HepG2 (cell line): ENCODE results near the gene TMEM256. TPM values are rescaled to one million over a fixed set of nuclear protein-coding genes. Genes with fewer than 3 reads are reported as not detected.
A peak's percentile ranks its signal among the peaks of the same experiment; 100 is the strongest.

Experiments
- CCDC6 ChIP-seq: sonication (generic); formaldehyde crosslinking; IDR thresholded peaks from 2 replicates; pipeline ENCODE4 v1.8.1; 2022; ENCODE audit warnings: mild to moderate bottlenecking, missing genetic modification reagents, moderate library complexity
- CHD4 ChIP-seq: fragments of 200-600 bp; sonication (generic); IDR thresholded peaks from 2 replicates; pipeline ENCODE4 v1.7.0; 2017; ENCODE audit warnings: mild to moderate bottlenecking, low read length, borderline replicate concordance
- HOXD1 ChIP-seq: sonication (generic); formaldehyde crosslinking; IDR thresholded peaks from 2 replicates; pipeline ENCODE4 v1.5.0; 2020; ENCODE audit warnings: missing genetic modification reagents
- PHF8 ChIP-seq: sonication (generic); formaldehyde crosslinking; IDR thresholded peaks from 2 replicates; pipeline ENCODE4 v1.5.0; 2020; ENCODE audit warnings: missing genetic modification reagents
- SKI ChIP-seq: fragments of 450-650 bp; IDR thresholded peaks from one replicate; pipeline ENCODE4 v1.6.1; 2018; ENCODE audit warnings: mild to moderate bottlenecking; ENCODE audit not compliant: partially characterized antibody
- ZBED4 ChIP-seq: sonication (generic); formaldehyde crosslinking; IDR thresholded peaks from 2 replicates; pipeline ENCODE4 v1.4.0; 2020; ENCODE audit warnings: missing genetic modification reagents, borderline replicate concordance
- ZBTB14 ChIP-seq: sonication (generic); formaldehyde crosslinking; IDR thresholded peaks from 2 replicates; pipeline ENCODE4 v1.4.0; 2020; ENCODE audit warnings: missing genetic modification reagents
- ZNF121 ChIP-seq: sonication (generic); formaldehyde crosslinking; IDR thresholded peaks from 2 replicates; pipeline ENCODE4 v1.5.0; 2020; ENCODE audit warnings: mild to moderate bottlenecking, missing genetic modification reagents
- ZNF124 ChIP-seq: sonication (generic); formaldehyde crosslinking; IDR thresholded peaks from 2 replicates; pipeline ENCODE4 v1.4.0; 2020; ENCODE audit warnings: missing genetic modification reagents
- ZNF207 ChIP-seq: fragments of 450-650 bp; IDR thresholded peaks from 2 replicates; pipeline ENCODE4 v1.6.1; 2016; ENCODE audit warnings: antibody characterized with exemption, borderline replicate concordance
- ZNF407 ChIP-seq: sonication (generic); formaldehyde crosslinking; IDR thresholded peaks from one replicate; pipeline ENCODE4 v1.5.1; 2020; ENCODE audit warnings: mild to moderate bottlenecking, missing genetic modification reagents; ENCODE audit errors: not compliant biosample characterization
- ZNF430 ChIP-seq: sonication (generic); formaldehyde crosslinking; IDR thresholded peaks from 2 replicates; pipeline ENCODE4 v1.9.0; 2021; ENCODE audit warnings: mild to moderate bottlenecking, missing genetic modification reagents
- ZNF614 ChIP-seq: IDR thresholded peaks from 2 replicates; pipeline ENCODE4 v1.6.1; 2018; ENCODE audit warnings: missing biosample characterization, missing genetic modification reagents, inconsistent platforms, borderline replicate concordance
- polyA plus RNA-seq, 8 experiments: library from polyadenylated mRNA; depleted of rRNA in 3 of 8; stranded (reverse) in 7 of 8; unstranded in 1 of 8; fragments of >200 nt; fragmentation: Illumina TruSeq in 4 of 8; extraction: Trizol in 4 of 8; gene quantifications; 2 replicates each; pipeline versions ENCODE4 v1.2.1 to v1.2.3, GENCODE V29; 2011 to 2016; ENCODE audit warnings: low read depth in 4 of 8, missing spikeins in 1 of 8, mixed read lengths in 1 of 8; ENCODE audit not compliant: insufficient read depth in 1 of 8
- total RNA-seq, 5 experiments: library from RNA; depleted of rRNA; stranded (reverse); fragments of >200 nt; fragmentation: Illumina TruSeq; extraction: Trizol; gene quantifications; 2 replicates each; pipeline ENCODE4 v1.2.3, GENCODE V29; 2016; ENCODE audit warnings: low read depth in 1 of 5
- TF ChIP-seq, protein P1 (sequence below): sonication (generic); formaldehyde crosslinking; IDR thresholded peaks from 2 replicates; pipeline ENCODE4 v1.5.1; 2020; ENCODE audit warnings: missing genetic modification reagents, mild to moderate bottlenecking, borderline replicate concordance

Gene TMEM256
- total and polyA plus RNA-seq, 2 of the 13 experiments (the other 11 are each of a cell fraction or from before 2014, with no cell fraction given): 231 to 252 TPM

DNA sequence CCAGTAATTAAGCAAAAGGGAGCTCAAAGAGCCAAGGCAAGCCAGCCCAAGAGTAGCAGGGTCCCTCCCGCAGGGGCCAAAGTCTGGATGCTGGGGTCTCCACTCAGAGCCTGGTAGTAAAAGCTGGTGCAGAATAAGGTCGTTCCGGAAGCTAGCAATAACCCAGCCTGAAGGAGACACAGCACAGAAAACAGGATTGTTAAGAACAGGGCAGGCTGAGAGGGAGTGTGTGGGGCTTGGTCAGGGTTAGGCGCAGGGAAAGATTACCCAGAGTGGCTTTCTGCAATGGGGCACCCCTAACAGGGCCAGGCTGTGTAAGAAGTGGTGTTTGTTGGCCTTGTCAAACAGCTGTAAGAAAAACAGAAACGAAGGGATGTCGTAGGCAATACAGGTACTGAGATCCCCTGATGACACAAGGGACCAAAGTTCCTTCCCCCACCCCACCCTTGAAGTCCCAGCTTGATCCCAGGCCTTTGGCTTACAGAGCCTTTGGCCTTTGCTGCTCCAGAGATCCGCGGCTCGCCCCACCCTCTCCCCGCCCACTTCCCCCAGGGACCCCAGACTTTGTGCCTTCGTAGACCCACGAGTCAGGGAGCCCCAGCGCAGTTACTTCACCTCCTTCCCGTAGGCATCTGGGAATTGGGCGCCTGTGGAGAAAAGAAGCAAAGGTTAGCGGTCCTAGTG, 712 bp downstream of the TMEM256 start (continued):
- no peak for TF ChIP-seq ZNF407 (CRISPR knock-in tag)
- peak; percentile 49; the same call in 1 of the 2 replicates for TF ChIP-seq CCDC6
- no peak for TF ChIP-seq ZBED4
- TF ChIP-seq, protein P1, sequence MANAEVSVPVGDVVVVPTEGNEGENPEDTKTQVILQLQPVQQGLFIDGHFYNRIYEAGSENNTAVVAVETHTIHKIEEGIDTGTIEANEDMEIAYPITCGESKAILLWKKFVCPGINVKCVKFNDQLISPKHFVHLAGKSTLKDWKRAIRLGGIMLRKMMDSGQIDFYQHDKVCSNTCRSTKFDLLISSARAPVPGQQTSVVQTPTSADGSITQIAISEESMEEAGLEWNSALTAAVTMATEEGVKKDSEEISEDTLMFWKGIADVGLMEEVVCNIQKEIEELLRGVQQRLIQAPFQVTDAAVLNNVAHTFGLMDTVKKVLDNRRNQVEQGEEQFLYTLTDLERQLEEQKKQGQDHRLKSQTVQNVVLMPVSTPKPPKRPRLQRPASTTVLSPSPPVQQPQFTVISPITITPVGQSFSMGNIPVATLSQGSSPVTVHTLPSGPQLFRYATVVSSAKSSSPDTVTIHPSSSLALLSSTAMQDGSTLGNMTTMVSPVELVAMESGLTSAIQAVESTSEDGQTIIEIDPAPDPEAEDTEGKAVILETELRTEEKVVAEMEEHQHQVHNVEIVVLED: no peak
- no peak for TF ChIP-seq ZBTB14 (CRISPR knock-in tag)
- TF ChIP-seq ZNF124 (CRISPR knock-in tag): no peak; the same call in 1 of the 2 replicates
- TF ChIP-seq HOXD1 (CRISPR knock-in tag): no peak
- TF ChIP-seq ZNF207: no peak
- TF ChIP-seq ZNF614: no peak
- no peak for TF ChIP-seq ZNF430 (CRISPR knock-in tag)
- TF ChIP-seq PHF8 (CRISPR knock-in tag): no peak; the same call in 1 of the 2 replicates
- no peak for TF ChIP-seq CHD4
- TF ChIP-seq SKI: no peak
- TF ChIP-seq ZNF121 (CRISPR knock-in tag): no peak; the same call in 1 of the 2 replicates
